Upper lobe of left lung (tissue), 6 donors: ENCODE measurements around the gene RAPGEF1. TPM values are rescaled to one million over a fixed set of nuclear protein-coding genes. Genes with fewer than 3 reads are reported as not detected.

ENCODE experiments used
- ATAC-seq, 2 donors: fragments of 200-7000 bp; cut with Tn5 transposase; one replicate each; pipeline ENCODE4 v1.9.1; 2022; ENCODE audit warnings: mild to moderate bottlenecking in 2 of 2, moderate library complexity in 2 of 2; ENCODE audit not compliant: low FRiP score in 2 of 2
- DNase-seq, 2 donors: peaks; one replicate each; pipeline ENCODE4 v3.0.0-alpha.2; 2019 to 2020
- H3K27ac ChIP-seq, 4 donors: fragments of 200-600 bp; sonication (generic); one replicate each; pipeline ENCODE4 v1.5.1; 2016 to 2019
- H3K27me3 ChIP-seq, 4 donors: fragments of 200-600 bp; sonication (generic); one replicate each; pipeline ENCODE4 v1.5.1; 2017 to 2019
- H3K36me3 ChIP-seq, 4 donors: fragments of 200-600 bp; sonication (generic); one replicate each; pipeline ENCODE4 v1.5.1; 2016 to 2019
- H3K4me1 ChIP-seq, 4 donors: fragments of 200-600 bp; sonication (generic); one replicate each; pipeline ENCODE4 v1.5.1; 2018 to 2019
- H3K4me3 ChIP-seq, 4 donors: fragments of 200-600 bp; sonication (generic); one replicate each; pipeline ENCODE4 v1.5.1; 2017 to 2019; ENCODE audit warnings: mild to moderate bottlenecking in 2 of 4, moderate library complexity in 1 of 4
- H3K9me3 ChIP-seq, 4 donors: fragments of 200-600 bp; sonication (generic); one replicate each; pipeline ENCODE4 v1.5.1; 2018 to 2019
- EP300 ChIP-seq, 4 donors: sonication (generic); formaldehyde crosslinking; IDR thresholded peaks; one replicate each; pipeline ENCODE4 v1.5.1; 2017; ENCODE audit warnings: antibody characterized with exemption in 4 of 4, control low read depth in 2 of 4
- POLR2A ChIP-seq, 4 donors: fragments of 450-650 bp; IDR thresholded peaks; one replicate each; pipeline ENCODE4 v1.5.1; 2016 to 2017; ENCODE audit warnings: antibody characterized with exemption in 4 of 4, mild to moderate bottlenecking in 2 of 4
- POLR2AphosphoS5 ChIP-seq, 2 donors: sonication (generic); formaldehyde crosslinking; IDR thresholded peaks; one replicate each; pipeline ENCODE4 v1.5.1; 2017; ENCODE audit warnings: antibody characterized with exemption in 2 of 2
- WGBS, 2 donors: methylation state at CpG; one replicate each; pipeline ENCODE4 v1.1.5; 2017 to 2018; 5-methylcytosine and 5-hydroxymethylcytosine counted together
- total RNA-seq, 6 donors: library from RNA; depleted of rRNA in 4 of 6; stranded (reverse); fragments of >200 nt in 4 of 6; gene quantifications; one replicate each; pipeline versions ENCODE4 v1.1.0 to v1.2.1, GENCODE V29; 2016 to 2021
- TF ChIP-seq, protein P1 (sequence below), 6 experiments: fragments of 450-650 bp in 4 of 6; fragments of 200-600 bp in 2 of 6; sonication (generic) in 2 of 6; IDR thresholded peaks; one replicate each; pipeline ENCODE4 v1.5.1; 2016 to 2019; ENCODE audit warnings: antibody characterized with exemption in 6 of 6
- donor health status: DM: no; HTN: no; CAD: no; lungs with moderate emphysema.
- donor health status: DM: no; HTN: yes; CAD: no; lungs with severe emphysema.

RAPGEF1 gene
- total RNA-seq, 6 donors from 2014 or later: 82.8 to 161 (median 96.8) TPM

DNA sequence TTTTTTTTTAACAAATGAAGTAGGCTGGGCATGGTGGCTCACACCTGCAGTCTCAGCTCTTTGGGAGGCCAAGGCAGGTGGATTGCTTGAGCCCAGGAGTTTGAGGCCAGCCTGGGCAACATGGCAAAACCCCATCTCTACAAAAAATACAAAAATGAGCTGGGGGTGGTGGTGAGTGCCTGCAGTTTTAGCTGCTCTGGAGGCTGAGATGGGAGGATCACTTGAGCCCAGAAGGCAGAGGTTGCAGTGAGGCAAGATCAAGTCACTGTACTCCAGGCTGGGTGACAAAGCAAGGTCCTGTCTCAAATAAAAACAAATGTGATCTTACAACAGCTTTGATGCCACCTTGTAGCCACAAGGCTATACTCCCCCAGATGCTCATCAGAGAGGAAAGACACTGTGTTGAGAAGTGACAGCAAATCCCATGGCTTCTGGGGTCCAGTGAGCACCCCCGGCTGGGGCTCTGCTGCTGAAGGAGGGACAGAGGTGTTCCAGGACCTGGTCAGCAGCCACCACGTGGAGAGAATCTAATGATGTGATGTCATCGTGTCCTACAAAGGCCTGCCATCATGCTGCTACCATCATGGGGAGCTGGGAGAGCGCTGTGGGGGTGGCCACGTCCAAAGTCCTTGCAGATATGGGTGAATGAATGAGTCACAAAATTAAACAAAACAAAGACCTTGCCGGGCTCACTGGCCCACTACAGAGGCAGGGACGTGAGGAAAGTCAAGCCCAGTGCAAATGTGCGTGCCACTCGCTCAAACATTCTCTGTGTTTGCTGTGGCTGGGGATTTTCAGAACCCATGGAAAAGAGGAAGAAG, 133.9 kb downstream of the RAPGEF1 start:
- Histone ChIP-seq H3K4me3 (no peak overlapping the region), H3K27ac (no peak overlapping the region), H3K27me3 (no peaks in the 10 kb centered on the region), H3K4me1 (peaks cover 21 to 27% (median 24%) of the 10 kb centered on the region in 4 donors), H3K9me3 (no peaks in the 10 kb centered on the region), H3K36me3 (peaks cover 12 to 75% (median 50%) of the 10 kb centered on the region in 4 donors)
- ATAC-seq: no peak
- DNase-seq: no peak
- no peak for TF ChIP-seq EP300 (IDR thresholded peaks at IDR 0.05)
- no peak for TF ChIP-seq POLR2AphosphoS5 (IDR thresholded peaks at IDR 0.05)
- TF ChIP-seq POLR2A (IDR thresholded peaks at IDR 0.05): no peak
- TF ChIP-seq, protein P1, sequence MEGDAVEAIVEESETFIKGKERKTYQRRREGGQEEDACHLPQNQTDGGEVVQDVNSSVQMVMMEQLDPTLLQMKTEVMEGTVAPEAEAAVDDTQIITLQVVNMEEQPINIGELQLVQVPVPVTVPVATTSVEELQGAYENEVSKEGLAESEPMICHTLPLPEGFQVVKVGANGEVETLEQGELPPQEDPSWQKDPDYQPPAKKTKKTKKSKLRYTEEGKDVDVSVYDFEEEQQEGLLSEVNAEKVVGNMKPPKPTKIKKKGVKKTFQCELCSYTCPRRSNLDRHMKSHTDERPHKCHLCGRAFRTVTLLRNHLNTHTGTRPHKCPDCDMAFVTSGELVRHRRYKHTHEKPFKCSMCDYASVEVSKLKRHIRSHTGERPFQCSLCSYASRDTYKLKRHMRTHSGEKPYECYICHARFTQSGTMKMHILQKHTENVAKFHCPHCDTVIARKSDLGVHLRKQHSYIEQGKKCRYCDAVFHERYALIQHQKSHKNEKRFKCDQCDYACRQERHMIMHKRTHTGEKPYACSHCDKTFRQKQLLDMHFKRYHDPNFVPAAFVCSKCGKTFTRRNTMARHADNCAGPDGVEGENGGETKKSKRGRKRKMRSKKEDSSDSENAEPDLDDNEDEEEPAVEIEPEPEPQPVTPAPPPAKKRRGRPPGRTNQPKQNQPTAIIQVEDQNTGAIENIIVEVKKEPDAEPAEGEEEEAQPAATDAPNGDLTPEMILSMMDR (IDR thresholded peaks at IDR 0.05): no peak
- WGBS, 2 donors: 85 to 89% methylated on average over 9 of the region's 9 CpGs

DNA sequence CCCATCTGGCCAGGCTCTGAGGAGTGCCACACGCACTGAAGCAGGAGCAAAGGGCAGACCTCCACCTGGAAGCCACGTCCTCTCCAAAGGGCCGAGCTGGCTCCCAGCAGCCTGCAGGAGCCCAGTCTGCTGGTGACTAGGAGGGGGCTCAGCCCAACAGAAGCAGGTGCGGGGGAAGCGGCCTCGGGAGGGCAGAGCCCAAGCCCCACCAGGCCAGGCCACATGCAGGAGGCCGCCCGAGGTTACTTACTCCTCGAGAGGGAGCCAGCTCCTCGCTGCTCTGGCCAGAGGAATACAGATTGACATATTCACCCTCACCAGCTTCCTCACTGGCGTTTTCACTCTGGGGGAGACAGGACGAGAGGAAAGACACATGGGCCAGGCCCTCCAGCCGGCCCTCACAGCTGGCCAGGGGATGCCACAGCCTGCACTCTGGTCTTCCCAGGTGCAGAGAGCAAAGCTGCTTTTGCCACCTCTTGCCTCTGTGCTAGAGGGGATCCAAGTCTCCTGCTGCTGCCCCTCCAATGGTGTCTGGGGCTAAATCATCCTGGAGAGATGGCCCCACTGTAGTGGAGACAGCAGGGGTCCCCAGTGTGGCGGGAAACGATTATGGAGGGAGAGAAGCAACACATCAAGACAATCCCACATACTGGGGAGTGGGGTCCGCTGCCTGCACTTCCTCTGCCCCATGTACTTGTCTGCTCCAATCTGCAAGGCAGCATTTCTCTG, 136.0 kb downstream of the RAPGEF1 start:
- no peaks in the 10 kb centered on the region for H3K9me3 ChIP-seq
- H3K27me3 ChIP-seq: no peaks in the 10 kb centered on the region
- peak in 1 of 2 donors; percentile 51 for DNase-seq
- peaks cover 12 to 15% (median 12%) of the 10 kb centered on the region in 4 donors for H3K4me1 ChIP-seq
- WGBS, 2 donors: 84 to 86% methylated on average over 13 to 16 of the region's 16 CpGs
- no peak for ATAC-seq
- H3K36me3 ChIP-seq: peaks cover 12 to 89% (median 61%) of the 10 kb centered on the region in 4 donors
- no peak for TF ChIP-seq EP300 (IDR thresholded peaks at IDR 0.05)
- TF ChIP-seq POLR2AphosphoS5 (IDR thresholded peaks at IDR 0.05): no peak
- TF ChIP-seq, protein P1 (IDR thresholded peaks at IDR 0.05): no peak
- no peak for TF ChIP-seq POLR2A (IDR thresholded peaks at IDR 0.05)
- H3K4me3 ChIP-seq: no peak overlapping the region
- H3K27ac ChIP-seq: peak overlapping the region in 1 of 4 donors; percentile 18

DNA sequence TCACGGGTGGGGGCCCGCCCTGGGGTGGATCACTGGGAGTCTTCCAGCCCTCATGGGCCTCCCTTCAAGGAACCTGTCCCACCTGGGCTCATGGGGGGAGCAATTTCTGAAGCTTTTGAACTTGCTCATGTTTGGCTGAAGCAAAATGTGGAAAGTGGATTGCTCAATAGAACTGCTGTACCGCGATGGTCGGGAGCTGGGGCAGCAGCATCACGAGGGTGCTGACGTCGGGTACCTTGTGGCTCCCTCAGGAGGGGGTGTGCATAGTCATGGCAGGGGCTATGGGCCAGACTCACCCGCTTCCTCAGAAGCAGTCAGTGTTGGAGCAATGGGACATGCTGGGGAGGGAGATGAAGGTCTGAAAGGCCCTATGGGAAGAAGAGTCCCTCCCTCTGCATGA, 136.7 kb downstream of the RAPGEF1 start:
- no peaks in the 10 kb centered on the region for H3K9me3 ChIP-seq
- peaks cover 5 to 9% (median 5%) of the 10 kb centered on the region in 4 donors for H3K4me1 ChIP-seq
- H3K36me3 ChIP-seq: peaks cover 12 to 93% (median 63%) of the 10 kb centered on the region in 4 donors
- no peaks in the 10 kb centered on the region for H3K27me3 ChIP-seq
- ATAC-seq (no peak), DNase-seq (peak in 1 of 2 donors; percentile 47)
- TF ChIP-seq POLR2A (IDR thresholded peaks at IDR 0.05): peak in 1 of 4 donors; percentile 30
- TF ChIP-seq POLR2AphosphoS5 (IDR thresholded peaks at IDR 0.05): no peak
- WGBS, 2 donors: 72 to 89% methylated on average over 7 of the region's 9 CpGs
- H3K27ac ChIP-seq: no peak overlapping the region
- no peak overlapping the region for H3K4me3 ChIP-seq

DNA sequence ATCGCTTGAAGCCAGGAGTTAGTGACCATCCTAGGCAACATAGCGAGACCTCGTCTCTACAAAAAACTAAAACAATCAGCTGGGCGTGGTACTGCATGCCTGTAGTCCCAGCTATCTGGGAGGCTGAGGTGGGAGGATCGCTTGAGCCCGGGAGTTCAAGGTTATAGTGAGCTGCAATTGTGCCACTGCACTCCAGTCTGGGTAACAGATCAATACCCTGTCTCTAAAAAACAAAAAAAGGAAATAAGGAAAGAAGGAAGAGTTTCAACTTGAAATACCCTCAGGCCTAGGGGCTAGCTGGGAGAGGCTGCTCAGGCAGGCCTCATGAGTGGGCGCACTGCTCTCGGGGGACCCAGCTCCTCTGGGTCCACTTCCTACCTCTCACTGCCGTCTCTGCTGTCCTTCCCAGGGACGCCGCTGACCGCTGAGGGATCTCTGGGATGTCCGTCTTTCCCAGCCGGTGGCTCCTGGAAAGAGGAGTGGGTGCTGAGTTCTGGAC, 138.1 kb downstream of the RAPGEF1 start:
- Histone ChIP-seq H3K27ac (no peak overlapping the region), H3K36me3 (peaks cover 16 to 94% (median 71%) of the 10 kb centered on the region in 4 donors), H3K4me1 (peaks cover 0 to 8% (median 0%) of the 10 kb centered on the region in 4 donors), H3K9me3 (no peaks in the 10 kb centered on the region), H3K4me3 (no peak overlapping the region), H3K27me3 (no peaks in the 10 kb centered on the region)
- WGBS, 2 donors: 94 to 95% methylated on average over 12 to 14 of the region's 14 CpGs
- DNase-seq (no peak), ATAC-seq (no peak)
- TF ChIP-seq POLR2AphosphoS5 (IDR thresholded peaks at IDR 0.05) (no peak), POLR2A (IDR thresholded peaks at IDR 0.05) (no peak), EP300 (IDR thresholded peaks at IDR 0.05) (no peak)
- TF ChIP-seq, protein P1 (IDR thresholded peaks at IDR 0.05): no peak

DNA sequence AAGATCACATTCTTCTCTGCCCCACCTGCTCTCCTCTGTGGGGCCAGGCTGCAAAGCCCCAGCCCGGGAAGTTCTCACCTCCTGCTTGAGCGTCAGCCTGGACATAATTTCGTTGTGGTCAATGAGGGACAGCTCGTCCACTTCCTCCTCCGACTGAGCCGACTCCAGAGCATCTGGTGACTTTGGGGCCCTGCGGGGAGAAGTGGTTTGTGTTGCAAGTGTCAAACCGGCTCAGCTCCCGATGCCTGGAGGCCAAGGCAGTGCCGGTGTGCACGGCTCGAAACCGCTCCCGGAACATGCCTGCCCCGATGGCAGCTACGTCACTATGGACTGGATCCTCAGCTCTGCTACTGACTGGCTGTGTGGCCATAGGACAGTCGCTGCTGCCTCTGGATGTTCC, 141.8 kb downstream of the RAPGEF1 start:
- ATAC-seq: peak; percentile 70 to 76
- Histone ChIP-seq H3K27me3 (no peaks in the 10 kb centered on the region), H3K4me3 (no peak overlapping the region), H3K27ac (peak overlapping the region; percentile 59 to 71 (median 64)), H3K36me3 (peaks cover 14 to 97% (median 82%) of the 10 kb centered on the region in 4 donors), H3K4me1 (peaks cover 0 to 8% (median 0%) of the 10 kb centered on the region in 4 donors), H3K9me3 (no peaks in the 10 kb centered on the region)
- 63 to 76% methylated on average over 6 to 17 of the region's 17 CpGs for WGBS, 2 donors
- peak in 1 of 4 donors; percentile 59 for TF ChIP-seq POLR2A (IDR thresholded peaks at IDR 0.05)
- TF ChIP-seq POLR2AphosphoS5 (IDR thresholded peaks at IDR 0.05): peak; percentile 10 to 43
- TF ChIP-seq, protein P1 (IDR thresholded peaks at IDR 0.05): no peak
- no peak for TF ChIP-seq EP300 (IDR thresholded peaks at IDR 0.05)
- peak; percentile 80 to 88 for DNase-seq
